ENCODE results near the gene BRIX1.

DNA sequence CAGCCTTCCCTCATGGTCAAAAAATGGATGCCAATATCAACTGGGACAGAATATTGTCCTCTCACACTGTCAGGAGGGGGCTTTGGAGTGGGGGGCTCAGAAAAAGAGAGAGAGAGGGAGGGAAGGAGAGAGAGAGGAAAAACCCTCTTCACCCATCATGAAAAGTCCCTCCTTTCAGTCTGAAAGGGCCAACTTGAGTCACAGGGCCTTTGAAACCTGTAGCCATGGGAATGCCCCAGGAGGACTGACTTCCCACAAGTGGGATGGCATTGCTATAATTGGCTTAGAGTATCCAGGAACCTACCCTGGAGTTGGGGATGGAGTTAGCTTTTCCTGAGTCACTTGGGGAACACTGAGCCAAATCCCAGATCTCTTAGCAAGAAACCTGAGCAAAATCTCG is 55.0 kb downstream of the BRIX1 start:
- TF ChIP-seq CTCF (IDR thresholded peaks at IDR 0.05) (no peak), POLR2A (IDR thresholded peaks at IDR 0.05) (no peak)
